ENCODE results near the gene HOXC11.

Gene HOXC11

DNA sequence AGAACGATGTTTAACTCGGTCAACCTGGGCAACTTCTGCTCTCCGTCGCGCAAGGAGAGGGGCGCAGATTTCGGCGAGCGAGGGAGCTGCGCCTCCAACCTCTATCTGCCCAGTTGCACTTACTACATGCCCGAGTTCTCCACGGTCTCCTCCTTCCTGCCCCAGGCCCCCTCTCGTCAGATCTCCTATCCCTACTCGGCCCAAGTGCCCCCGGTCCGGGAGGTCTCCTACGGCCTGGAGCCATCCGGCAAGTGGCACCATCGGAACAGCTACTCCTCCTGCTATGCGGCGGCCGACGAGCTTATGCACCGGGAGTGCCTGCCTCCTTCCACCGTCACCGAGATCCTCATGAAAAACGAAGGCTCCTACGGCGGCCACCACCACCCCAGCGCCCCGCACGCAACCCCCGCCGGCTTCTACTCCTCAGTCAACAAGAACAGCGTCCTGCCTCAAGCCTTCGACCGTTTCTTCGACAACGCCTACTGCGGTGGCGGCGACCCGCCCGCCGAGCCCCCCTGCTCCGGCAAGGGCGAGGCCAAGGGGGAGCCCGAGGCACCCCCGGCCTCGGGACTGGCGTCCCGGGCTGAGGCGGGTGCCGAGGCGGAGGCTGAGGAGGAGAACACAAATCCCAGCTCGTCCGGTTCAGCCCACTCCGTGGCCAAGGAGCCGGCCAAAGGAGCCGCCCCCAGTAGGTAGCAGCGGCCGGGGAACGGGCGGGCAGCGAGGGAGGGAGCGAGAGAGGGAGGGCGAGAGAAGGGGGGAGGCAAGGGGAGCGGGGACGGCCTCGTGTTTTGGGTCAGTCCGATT lies 513 bp downstream of the HOXC11 start:
- DNase-seq (ENCODE audit: low read depth): no peak

DNA sequence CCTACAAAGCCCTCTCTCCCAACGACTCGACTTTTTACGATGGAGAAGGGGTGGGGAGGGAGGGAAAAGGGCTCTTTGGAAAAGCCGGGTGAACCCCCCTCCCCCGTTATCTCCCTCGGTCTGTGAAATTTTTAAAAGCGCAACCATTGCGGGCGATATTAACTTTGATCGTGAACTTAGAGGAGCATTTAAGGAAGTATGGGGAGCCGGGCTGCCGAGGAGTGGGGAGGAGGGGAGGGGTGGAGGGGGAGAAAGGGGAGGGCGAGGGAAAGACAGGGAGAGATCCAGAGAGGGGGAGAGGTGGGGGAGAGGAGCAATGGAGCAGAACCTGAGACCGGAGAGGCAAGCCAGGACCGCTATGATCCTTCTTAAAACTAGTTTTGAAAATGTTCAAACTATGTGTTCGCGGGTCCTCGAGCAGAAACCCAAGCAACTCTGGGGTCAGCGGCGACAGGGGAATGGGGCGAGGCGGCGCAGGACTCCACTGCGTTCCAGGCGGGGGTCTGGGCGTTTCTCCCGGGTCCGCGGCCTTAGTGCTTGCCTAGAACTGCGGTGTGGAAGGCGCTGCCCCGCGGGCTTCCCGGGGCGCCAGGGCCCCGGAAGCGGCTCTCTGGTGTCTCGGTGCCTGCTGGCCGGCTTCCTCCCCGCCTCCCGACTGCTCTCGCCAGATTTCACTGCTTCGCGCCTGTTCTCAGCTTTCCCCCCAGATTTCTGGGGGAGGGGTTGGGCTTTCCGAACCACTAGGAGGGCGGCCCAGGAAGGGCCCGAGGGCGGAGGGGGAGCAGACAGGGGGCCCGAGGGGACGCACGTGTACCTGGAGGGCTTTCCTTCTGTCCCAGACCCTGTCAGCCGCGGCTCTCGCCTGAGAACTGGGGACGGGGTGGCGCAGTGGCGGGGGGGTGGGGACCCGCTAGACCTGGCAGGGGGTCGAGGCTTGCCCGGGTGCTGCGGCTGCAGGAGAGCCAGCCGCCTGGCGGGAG lies 1.4 kb downstream of the HOXC11 start, which contains the start of gene HOTAIR:
Gene HOTAIR, minus strand, starts transcription at position 871 of the 980 bp plus-strand sequence.
- DNase-seq (ENCODE audit: low read depth): no peak

DNA sequence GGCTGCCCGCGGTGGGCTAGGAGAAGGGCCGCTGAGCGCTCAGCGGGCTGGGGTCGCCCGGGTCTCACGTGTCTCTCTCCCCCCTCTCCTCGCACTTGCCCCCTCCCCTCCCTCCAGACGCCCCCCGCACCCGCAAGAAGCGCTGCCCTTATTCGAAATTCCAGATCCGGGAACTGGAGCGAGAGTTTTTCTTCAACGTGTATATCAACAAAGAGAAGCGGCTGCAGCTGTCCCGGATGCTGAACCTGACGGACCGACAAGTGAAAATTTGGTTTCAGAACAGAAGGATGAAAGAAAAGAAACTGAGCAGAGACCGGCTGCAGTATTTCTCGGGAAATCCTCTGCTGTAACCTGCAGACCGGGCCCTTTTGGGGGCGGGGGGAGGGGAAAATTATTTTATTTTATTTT lies 2.1 kb downstream of the HOXC11 start:
- DNase-seq (ENCODE audit: low read depth): no peak

DNA sequence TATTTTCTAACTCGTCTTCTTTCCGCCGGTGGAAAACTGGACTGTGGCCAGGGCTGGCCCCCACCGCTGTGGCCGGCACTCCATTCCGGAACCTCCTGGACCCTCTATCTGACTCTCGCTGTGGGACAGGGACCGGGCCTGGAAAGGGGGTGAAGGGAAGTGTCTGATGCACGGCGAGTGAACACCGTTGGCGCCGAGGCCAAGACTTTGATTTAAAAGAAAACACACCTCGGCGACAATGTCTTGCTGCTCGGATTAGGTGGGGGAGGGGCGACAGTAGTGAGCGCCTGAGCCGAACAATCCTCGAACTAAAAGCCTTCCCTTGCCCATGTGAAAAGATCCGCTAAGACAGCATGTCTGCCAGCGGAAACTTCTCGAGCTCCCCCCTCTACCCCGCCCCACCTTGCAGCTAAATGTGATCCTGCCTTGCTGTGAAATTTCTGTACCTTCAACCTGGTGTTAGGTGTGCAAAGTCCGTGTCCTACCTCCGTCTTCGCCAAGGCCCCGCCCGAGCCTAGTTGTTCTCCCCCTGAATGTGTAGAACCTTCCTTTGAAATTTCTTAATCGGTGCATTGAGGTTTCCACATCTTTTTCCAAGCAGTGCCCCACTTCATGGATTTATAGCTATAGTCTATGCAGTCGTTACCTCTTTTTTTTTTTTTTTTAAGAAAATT lies 2.7 kb downstream of the HOXC11 start:
- no peak for DNase-seq (ENCODE audit: low read depth)

DNA sequence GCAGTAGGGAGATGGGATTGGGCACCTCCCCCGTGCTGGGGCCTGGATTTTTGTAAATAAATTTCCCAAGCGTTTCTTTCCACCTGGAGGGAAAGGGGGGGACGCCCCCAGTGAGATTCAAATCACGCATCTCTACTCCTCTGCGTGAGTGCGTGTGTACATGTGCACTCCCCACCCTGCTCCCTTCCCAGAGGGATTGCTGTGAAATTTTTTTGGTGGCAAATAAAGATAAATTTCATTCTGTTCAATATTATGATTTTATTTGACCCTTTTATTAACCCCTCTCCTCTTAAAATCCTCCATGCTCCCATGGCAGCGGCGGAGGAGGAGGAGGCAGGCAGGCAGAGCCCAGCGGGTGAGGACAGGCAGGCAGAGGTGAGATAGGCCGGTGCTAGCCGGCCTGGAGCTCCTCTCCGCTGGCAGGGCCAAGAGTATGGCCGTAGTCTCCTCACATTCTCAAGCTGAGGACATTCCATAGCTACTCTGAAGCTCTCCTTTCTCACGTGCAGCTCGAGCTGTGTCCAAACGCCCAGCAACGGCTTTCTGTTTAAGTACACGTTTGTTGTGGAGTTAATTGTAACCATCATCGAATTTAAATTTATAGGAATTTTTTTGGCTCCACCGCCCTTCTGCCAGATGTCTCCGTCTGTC lies 3.4 kb downstream of the HOXC11 start:
- no peak for DNase-seq (ENCODE audit: low read depth)

DNA sequence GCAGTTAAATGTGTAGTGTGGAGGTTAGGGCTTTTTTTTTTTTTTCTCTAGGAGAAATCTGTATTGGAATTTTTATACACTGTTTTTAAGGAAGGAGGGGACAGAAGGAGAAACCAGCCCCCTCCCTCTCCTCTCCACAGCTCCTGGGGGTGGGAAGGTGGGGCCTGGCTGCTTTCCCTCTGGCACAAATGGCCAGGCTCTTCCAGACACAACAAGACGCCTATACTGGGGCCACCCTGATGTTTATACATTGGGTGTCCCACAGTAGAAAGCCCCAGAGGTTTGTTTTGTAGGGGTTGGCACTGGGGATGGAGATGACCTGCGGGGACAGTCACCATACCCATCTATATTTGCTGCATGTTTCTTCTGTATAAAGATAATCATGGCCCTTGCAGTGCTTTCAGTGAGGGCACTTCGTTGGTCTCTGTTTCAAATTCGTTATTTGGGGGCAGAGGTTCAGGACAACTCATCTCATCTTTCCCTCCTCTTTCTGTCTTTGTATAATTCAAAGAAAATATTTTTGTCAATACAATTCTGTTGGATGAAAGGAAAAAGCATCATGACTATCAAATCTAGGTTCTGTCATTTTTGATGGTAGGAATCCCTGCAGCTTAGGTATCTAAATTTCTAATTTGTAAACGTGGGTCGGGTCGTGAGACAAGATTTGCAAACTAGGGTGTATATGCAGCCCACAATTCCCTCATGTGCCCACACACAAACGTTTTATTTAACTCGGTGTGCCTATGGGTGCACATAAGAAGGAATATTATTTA lies 4.1 kb downstream of the HOXC11 start:
- DNase-seq (ENCODE audit: low read depth): no peak

DNA sequence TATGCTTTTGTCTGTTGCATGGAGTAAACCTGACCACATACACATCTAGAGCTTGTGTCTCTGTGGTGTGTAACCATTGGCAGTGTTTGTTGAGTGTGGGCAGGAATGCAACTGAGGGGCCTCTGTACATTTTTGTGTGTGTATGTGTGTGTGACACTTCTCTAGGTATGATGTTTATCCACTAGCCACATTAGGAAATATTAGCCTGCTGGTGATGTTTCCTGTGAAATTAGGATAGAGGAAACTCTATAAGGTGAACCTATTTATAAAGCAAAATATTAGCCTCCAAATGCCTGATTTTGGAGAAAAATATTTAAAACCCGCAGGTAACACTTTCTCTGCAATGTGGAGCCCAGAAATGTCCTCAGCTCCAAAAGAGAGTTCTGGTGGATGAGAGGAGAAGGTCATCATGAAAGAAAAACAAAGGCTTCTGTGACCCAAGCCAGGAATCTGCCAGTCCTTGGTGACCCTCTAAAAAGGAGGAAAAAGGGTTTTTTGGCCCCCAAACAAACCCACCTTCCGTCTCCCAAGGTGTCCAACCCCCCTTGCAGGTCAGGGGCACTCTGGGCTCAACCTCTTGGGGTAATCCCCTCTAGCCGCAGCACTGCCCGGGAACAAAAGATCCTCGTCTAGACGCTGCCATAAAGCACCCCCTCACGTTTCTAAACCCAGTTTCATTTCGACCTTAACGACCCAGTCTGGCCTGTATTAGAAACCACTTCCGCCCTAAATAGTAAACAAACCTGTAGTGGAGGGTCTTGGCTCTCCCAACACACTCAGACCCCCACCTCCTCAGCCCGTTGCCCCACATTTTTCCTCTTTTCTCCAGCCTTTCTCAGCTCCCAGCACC lies 4.9 kb downstream of the HOXC11 start:
- DNase-seq (ENCODE audit: low read depth): no peak

DNA sequence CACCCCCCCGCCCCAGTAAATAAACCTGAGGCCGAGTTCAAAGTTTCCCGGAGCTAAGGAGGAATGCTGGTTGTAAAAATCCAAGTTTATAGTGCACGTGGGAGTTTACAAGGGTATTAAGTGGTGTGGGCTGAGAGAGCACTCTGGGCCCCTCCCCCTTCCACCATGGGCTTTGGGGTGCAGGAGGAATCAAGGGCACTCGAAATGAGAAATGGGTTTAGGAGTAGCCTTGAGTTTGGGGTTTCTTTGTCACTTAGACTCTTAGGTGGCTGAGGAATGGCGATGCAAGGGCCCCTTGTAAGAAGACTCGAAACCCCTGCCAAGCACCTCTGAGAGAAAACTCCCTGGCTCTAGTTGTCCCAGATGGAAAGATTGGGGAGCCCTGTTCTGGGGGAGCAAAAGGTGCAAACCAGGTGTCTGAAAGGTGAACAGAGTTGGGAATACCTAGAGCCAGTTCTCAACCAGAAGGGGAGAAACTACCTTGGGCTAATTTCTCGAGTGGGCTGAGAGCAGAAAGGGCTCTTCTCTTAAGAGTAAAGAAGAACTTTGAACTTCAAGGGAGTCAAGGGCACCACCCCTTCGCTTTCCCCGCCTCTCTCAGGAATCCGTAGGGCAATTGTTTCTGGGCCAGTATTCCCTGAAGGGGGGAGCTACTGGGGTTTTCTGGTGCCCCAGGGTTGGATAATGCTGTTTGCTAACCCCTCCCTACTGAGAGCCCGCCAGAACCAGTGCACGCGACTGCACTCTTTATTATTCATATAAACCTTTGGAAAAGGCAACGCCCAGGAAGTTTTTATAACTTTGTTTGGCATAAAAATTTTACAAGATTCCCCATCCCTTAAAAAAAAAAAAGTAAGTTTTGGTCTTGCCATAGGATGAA lies 5.8 kb downstream of the HOXC11 start:
- no peak for DNase-seq (ENCODE audit: low read depth)

DNA sequence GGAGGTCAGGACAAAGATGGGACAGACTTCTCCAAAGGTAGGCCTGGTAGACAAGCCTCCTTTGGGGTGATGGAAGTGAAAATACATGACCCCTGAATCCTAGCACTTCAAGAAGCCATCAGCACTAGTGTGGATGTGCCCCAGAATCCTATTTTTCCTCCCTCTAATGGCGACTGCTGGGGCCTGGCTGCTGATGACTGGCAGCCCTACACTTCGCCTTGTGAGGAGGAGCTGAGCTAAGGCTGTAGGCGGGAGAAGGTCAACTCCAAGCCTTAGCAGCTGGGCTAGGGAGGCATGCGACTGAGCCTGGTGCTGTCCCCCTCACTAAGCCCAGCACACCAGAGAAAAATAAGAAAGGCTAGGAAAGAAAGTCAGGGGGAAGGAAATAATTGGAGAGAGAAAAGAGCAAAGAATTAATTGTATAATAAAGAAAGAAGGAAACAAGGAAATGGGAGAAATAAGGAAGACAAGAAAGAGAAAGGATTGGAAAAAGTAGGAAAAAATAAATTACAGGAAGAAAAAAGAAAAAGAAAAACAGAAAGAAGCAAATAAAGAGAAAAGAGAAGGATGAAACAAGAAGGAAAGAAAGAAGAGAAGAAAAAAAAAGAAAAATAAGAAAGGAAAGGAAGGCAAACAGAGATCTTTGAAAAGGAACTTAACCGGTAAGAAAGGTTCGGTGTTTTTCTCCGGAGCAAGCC lies 7.3 kb downstream of the HOXC11 start:
- DNase-seq (ENCODE audit: low read depth): no peak

DNA sequence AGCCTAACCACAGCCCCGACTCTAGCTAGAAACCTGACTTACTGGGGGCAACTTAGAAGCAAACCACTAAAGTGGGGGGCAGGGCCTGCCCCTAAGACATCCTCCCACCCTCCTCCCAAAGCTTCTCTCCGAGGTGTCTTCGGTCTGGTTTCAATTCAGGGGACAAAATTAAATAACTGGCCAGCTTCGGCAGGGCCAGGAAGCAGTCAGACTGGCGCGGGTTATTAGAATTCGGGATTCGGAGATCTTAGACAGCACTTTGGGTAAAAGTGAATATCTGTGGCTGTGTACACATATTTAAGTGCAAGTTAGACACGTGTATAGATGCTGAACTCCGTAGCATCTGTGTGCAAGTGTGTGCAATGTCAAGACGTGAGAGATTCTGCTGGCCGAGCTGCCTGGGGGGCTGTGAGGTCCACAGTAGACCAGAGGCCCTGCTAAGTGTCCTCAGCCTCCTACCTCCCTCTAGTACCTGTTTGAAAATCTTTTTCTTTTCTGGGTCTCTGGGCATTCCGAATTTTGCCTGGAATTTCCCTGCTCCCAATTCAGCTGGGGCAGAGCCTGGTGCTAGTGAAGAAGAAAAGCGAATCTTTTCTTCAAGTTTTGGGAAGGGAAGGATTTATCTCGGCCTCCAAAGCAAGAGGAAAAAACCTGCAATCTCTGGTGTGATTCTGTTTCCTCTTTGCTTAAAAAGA lies 8.0 kb downstream of the HOXC11 start:
- DNase-seq (ENCODE audit: low read depth): no peak

DNA sequence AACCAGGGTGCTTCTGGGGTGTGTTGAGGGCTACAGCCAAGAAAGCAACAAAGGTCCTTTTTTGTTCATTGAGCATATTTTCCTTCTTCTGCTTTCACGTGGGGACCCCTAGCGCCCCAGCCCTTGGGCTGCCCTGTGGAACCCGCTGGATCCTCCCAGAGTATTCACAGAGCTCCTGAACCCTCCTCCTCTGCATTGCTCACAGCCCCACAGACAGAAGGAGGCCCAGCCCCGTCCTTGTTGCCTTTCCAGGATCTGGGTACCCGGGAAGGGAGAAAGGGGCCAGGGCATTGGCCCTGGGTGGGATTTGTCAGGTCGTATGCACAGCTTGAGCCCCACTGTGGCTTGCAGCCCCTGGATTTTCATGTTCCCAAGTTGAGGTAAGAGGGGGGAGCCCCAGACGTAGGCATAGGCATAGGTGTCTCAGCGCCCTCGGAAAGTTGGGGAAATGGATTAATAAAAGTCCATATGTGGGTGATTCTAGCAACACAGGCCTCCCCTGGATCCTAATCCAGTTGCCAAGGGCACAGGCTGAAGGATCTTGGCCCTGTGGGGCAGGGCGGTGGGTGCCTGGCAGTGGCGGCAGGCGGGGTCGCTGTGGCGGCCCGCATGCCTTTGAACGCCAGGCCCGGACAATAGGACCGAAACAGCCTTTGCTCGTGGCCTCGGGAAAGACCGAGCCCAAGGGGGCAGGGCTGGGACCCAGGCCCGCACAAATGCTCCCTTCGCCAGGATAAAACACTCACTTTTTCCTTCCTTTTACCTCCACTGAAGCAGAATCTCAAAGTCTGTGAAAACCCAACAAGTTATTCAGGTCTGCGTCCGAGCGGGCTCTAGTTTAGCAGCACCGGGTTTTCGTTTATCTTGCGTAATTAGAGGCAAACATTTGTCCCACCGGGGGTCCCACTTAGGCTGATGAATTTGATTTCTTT lies 9.0 kb downstream of the HOXC11 start:
- no peak for DNase-seq (ENCODE audit: low read depth)

DNA sequence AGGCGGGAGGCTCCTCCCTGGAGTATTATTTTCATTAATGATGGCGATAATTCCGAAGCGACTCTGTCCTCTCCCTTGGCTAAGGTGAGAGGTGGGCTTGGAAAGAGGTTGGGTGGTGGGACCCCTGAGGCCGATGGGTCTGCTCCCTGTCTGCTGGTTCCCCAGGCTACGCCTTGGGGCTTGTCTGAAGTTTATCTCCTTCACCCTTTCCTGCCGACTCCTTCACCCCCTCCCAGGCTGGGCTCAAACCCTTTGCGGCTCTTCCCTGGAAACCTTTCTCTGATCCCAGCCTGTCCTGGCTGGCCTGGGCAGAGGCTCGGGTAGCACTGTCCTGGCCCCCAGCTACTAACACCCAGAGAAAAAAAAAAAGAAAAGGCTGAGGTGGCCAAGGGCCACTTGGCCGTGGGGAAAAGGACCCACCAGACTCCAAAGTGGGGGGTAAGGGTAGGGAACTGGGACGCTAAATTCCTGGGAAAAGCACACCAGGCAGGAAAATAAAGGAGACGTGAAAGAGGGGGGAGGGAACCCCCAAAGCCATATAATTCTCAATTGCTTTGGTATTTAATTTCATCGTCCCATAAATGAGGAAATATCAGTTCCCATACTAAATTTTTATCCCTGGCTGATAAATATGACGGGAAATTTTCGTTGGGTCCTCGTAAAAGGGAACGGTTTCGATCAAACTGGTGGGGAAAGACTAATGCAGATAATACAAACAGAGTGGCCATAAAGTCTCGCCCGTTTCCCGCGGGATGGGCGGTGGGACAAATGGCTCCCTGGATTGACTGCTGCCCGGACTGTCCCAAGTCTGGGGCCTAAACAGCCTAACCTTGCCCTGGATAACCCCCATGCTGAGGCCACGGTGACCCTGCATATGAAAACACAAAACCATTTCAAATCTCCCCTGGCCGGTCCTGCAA lies 10.0 kb downstream of the HOXC11 start:
- no peak for DNase-seq (ENCODE audit: low read depth)

DNA sequence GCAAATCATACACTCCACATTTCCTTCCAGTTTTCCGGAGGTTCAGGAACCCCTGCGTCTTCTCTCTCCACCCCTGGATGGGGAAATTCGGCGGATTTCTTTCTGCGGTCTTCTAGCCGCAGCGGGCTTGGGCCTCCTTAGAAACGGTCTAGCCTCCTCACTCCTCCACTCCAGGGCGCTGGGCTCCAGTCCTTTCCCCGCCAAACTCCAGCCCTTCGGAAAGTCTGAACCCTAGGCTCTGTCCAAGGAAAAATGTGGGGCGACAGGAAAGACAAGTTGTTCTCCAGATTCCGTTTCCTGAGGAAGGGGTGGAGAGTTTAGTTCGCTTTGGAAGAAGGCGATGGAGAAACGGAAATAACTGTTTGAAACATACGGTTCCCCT lies 10.6 kb downstream of the HOXC11 start:
- DNase-seq (ENCODE audit: low read depth): no peak

DNA sequence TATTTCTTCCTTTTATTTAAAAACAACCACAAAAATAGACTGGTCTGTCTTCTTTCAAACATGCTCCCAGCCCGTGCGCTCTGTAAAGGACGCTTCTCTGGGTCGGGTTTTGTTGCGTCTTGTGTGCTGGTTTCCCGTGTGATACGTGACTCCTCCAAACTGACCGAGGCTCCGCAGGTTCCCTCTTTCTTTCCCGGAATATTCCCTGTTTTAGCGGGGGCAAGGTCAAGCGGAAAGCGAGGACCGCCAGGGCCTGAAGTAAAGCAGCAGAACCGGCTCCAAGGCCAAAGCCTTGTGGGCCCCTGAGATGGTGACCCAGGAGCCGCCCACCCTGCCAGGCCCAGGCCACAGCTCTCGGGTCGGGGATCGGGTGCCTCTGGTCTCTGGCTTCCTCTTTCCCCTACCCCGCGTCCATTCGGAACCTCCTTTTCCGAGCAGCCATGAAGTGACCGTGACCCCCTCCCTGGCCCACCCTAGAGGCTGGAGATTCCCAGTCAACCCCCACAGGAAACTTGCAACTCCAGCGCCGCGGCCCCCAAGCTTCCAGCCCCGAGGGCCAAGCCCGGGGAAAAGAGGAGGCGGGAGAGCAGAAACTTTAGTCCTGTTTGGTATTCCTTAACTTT lies 11.1 kb downstream of the HOXC11 start:
- DNase-seq (ENCODE audit: low read depth): no peak

Data from stromal cell of bone marrow (primary cell).